Measurements from ENCODE around the gene TGM5.

The TGM5 gene

DNA sequence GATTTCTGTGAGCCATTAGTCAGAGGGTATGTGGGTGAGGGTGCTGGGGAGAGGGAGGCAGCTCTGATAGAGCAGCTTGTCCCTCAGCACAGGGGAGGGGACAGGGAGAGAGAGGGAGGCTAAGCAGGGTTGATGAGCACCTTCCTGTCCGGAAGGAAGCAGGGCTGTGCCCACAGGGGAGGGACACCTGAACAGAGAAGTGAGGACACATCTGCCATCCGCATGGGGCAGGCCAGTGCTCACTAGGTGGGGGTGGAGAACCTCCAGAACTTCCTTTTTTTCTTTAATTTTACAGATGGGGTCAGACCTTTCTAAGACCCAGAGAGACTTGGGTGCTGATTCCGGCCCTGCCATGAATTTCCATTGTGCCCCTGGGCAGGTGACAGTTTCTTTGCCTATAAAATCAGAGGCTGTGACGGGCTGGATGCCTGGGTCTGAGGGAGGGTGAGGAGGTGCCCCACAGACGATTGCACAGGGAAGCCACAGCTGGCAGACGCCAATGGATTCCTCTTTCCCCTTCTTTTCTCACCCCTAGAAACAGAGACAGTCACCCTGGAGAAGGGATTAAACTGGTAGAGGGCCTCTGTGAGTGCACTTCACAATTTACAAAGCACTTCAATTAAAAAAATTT is 4.1 kb upstream of the TGM5 start:
- TF ChIP-seq, protein P1, sequence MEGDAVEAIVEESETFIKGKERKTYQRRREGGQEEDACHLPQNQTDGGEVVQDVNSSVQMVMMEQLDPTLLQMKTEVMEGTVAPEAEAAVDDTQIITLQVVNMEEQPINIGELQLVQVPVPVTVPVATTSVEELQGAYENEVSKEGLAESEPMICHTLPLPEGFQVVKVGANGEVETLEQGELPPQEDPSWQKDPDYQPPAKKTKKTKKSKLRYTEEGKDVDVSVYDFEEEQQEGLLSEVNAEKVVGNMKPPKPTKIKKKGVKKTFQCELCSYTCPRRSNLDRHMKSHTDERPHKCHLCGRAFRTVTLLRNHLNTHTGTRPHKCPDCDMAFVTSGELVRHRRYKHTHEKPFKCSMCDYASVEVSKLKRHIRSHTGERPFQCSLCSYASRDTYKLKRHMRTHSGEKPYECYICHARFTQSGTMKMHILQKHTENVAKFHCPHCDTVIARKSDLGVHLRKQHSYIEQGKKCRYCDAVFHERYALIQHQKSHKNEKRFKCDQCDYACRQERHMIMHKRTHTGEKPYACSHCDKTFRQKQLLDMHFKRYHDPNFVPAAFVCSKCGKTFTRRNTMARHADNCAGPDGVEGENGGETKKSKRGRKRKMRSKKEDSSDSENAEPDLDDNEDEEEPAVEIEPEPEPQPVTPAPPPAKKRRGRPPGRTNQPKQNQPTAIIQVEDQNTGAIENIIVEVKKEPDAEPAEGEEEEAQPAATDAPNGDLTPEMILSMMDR (IDR thresholded peaks at IDR 0.05; ENCODE audit: low read depth, low read length): no peak
- no peak overlapping the region for H3K4me3 ChIP-seq (ENCODE audit: low read depth, low read length)
- DNase-seq (ENCODE audit: low read depth, low spot score): no peak
- in situ Hi-C loops (cut with HindIII; ENCODE audit: low sequenced_read_pairs): no loop called here

DNA sequence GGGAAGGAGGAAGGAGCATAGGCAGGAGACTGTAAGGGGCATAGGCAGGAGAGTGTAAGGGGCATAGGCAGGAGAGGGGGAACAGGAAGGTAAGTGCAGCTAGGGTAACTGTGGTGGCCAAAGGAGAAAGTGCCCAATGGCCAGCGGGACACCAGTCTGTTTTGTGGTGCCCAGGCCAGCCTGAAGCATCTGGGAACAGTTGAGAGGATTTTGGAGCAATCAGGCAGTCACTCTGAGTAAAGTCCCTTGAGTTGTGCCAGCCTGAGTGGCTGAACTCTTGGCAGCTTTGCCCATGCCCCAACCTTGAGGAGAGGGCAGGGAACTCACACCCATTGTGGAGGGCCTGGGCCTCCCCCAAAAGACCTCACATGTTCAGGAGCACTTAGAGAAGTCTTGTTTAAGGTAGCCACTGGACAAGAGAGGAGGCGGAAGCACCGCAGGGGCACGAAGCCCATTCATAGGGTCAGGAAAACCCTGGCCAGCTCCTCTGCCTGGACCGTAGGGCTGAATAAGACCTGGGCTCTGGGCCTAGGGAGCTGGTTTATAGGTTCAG is 3.5 kb upstream of the TGM5 start:
- no peak for DNase-seq (ENCODE audit: low read depth, low spot score)
- in situ Hi-C loops (cut with HindIII; ENCODE audit: low sequenced_read_pairs): no loop called here
- no peak overlapping the region for H3K4me3 ChIP-seq (ENCODE audit: low read depth, low read length)
- TF ChIP-seq, protein P1 (IDR thresholded peaks at IDR 0.05; ENCODE audit: low read depth, low read length): no peak

DNA sequence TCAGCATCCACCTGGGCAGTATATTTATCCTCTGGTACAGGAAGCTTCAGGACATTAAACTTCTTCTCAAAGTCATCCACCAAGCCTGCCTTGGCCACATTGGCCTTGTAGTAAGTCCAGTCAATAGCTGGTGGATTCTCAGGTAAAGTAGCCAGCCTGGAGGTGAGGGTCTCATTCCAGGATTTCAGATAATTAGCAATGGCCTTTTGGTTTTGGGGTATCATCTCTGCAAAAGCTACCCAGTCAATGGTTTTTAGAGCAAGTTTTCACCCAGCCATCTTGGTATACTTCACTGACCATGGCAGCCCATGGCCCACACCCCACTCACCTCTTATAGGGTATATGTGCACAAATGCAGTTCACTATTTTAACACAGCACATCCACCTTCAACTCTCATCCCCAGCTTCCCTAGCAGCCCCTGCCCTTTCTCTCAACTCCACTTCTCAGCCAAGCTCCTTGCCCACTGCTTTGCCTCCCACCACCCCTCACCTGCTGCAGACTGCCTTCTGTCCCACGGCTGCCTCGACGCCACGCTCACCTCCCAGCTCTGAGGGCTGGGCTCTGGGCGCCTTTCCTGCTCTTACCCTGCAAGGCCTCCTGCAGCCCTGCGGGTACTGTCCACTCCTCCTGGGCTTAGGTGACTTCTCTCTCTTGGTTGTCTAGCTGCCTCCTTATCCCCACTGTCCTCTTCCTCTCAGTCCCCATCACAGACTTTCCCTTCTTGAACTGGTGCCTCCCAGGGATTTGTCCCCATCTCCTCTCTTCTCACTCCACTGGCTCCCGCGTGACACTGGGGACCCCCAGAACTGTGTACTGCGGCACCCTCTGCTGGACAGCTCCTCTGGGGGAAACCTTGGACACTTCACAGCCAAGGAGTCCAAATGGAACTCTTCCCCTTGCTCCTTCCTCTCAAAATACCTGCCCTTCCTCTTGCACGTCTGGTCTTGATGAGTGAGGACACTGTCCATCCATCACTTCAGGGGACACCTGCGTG is 1.7 kb upstream of the TGM5 start:
- peak; percentile 10 for DNase-seq (ENCODE audit: low read depth, low spot score)
- in situ Hi-C loops (cut with HindIII; ENCODE audit: low sequenced_read_pairs): no loop called here
- TF ChIP-seq, protein P1 (IDR thresholded peaks at IDR 0.05; ENCODE audit: low read depth, low read length): peak; percentile 64
- H3K4me3 ChIP-seq (ENCODE audit: low read depth, low read length): no peak overlapping the region

DNA sequence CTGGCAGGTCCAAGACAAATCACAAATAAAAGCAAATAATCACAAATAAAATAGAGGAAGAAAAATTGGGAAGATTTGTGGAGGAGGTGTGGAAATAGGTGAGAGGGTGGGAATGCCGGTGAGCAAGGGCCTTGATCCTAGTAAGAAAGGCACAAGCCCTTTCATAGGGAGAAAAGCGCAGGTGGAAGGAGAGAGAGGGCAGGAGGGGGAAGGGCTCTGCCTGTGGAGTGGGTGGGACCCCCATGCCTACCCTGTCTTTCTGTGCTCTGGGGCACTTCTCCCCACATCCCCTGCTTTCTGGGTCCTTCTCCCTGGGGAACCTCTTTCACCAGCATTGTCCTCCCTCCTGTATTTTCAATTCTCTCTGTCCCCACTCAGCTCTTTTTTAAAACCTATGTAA is 711 bp upstream of the TGM5 start:
- H3K4me3 ChIP-seq (ENCODE audit: low read depth, low read length): no peak overlapping the region
- in situ Hi-C loops (cut with HindIII; ENCODE audit: low sequenced_read_pairs): no loop called here
- DNase-seq (ENCODE audit: low read depth, low spot score): no peak
- TF ChIP-seq, protein P1 (IDR thresholded peaks at IDR 0.05; ENCODE audit: low read depth, low read length): no peak

DNA sequence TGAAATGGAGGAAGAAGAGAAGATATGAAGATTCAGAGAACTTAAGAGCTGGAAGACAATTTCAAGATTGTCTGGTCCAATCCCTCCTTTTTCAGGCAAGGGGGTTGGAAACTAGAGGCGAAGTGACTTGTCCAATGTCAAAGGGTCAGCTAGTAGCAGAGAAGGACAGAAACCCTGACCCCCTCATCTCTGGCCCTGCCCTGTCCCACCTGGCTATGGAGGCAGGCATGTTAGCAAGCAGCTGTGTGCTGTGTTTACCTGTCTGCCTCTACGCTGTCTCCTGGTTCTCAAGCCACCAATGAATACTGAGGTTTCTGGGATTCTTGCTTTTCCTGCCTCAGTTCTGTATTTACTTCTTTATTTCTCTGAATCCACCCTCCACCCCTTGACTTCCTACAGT is 342 bp downstream of the TGM5 start:
- no peak for DNase-seq (ENCODE audit: low read depth, low spot score)
- TF ChIP-seq, protein P1 (IDR thresholded peaks at IDR 0.05; ENCODE audit: low read depth, low read length): no peak
- H3K4me3 ChIP-seq (ENCODE audit: low read depth, low read length): no peak overlapping the region
- in situ Hi-C loops (cut with HindIII; ENCODE audit: low sequenced_read_pairs): no loop called here

DNA sequence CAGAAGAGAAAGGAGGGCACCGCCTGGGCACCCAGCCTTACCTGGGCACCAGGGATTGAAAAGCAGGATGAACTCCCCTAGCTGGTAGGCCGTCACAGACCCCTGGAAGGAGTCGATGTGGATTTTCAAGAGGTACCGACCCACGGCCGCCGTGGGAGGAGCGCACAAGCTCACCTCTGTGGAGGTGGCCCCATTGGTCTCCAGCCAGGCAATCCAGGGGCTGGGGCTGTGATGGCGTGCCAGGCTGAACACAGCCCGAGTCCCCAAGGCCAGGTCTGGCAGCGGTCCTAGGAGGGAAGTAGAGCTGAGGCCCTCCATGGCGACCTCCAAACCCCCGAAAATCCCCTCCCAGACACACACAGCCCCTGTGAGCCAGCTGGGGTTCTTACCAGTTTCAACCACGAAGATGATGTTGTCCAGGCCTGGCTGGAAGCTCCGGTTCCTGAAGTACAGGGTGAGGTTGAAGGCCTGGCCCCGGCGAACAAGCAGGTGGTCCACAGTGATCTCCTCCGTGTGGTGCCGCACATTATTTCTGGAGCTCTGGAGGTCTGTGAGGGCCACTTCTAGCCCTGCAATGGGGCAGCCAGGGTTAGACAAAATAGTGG is 6.6 kb downstream of the TGM5 start:
- in situ Hi-C loops (cut with HindIII; ENCODE audit: low sequenced_read_pairs): no loop called here
- DNase-seq (ENCODE audit: low read depth, low spot score): no peak
- TF ChIP-seq, protein P1 (IDR thresholded peaks at IDR 0.05; ENCODE audit: low read depth, low read length): no peak
- no peak overlapping the region for H3K4me3 ChIP-seq (ENCODE audit: low read depth, low read length)

Data from astrocyte of the spinal cord (primary cell).